Stimulated activated CD4-positive, alpha-beta T cell treated with anti-CD3 and anti-CD28 coated beads, Interleukin-12 subunit alpha, Interleukin-12 subunit beta, amount 100 ng/mL, for 24 hours (primary cell): Measurements from ENCODE around the gene SPPL3.

Experiments used
- DNase-seq, 2 experiments: peaks; one replicate each; pipeline ENCODE4 v3.0.0-alpha.2; 2020; ENCODE audit warnings: low read depth in 2 of 2

SPPL3 gene

GRCh38 chr12:120874547-120875245 is 29.5 kb downstream of the SPPL3 start:
- DNase-seq, result no peak

DNA sequence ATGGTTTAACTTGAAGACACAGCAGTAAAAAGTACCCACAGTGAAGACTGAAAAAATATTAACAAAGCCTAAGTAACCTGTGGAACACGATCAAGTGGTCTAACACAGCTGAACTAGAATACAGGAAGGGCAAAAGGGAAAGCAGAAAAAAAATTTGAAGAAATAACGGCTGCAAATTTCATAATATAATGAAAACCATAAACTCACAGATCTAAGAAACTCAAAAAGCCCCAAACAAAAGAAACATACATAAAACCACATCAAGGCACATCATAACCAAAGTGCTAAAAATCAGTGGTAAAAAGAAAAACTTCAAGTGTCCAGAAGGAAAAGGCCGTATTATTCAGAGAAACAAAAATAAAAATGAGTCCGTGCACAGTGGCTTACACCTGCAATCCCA is 30.9 kb downstream of the SPPL3 start:
- DNase-seq, result no peak

- DNase-seq, result no peak
Observed at GRCh38 chr12:120872487-120872886, 31.7 kb downstream of the SPPL3 start.

GRCh38 chr12:120870415-120870814 is 33.7 kb downstream of the SPPL3 start:
- no peak for DNase-seq

DNA sequence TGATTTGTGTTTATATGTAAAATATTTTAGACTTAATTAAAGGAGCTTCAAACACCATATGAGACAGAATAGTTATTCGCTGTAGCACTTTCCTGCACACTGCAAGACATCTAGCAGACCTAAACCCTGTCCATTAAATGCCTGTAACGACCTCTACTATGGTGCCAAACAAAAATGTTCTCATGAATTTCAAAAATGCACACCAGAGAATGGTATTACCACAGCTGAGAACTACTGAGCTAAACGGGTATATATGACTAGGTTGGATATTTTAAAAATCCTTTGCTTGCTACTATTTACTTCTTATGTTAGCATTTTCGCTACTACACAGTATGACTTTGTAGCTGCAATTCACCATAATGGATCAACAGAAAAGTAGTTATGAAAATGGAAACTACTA is 34.8 kb downstream of the SPPL3 start:
- DNase-seq, result no peak

DNA sequence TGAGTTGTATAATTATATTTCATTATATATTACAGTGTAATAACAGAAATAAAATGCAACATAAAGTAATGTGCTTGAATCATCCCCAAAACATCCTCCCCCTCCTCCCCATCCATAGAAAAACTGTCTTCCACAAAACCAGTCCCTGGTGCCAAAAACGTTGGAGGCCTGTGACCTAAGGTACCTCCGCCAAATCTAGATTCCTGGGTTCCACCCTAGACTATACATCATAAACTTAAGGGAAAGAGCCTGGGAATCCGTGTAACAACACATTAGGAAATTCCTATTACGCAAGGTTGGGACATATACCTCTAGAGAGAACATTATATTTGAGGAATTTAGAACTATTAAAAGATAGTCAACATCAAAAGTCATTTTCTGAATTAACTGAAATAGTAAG is 38.0 kb downstream of the SPPL3 start:
- DNase-seq, result no peak

DNA sequence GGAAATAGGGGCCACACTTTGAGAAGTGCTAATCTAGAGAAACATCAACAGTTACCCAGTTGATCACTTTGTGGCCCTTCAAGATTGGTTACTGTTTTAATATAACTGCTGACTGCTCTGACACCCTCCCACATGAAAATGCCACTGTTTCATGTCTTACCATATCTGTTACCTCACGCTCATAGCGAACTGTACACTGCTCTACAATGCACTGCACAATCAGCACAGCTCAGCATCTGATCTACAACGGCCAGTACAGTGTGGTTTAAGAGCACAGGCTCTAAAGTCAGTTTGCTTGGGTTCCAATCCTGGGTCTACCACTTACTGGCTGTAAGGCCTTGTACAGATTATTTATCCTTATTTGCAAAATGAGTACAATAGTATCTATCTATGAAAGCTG is 39.1 kb downstream of the SPPL3 start:
- no peak for DNase-seq

- DNase-seq, result no peak
Observed at GRCh38 chr12:120862664-120863063, 41.5 kb downstream of the SPPL3 start.

DNA sequence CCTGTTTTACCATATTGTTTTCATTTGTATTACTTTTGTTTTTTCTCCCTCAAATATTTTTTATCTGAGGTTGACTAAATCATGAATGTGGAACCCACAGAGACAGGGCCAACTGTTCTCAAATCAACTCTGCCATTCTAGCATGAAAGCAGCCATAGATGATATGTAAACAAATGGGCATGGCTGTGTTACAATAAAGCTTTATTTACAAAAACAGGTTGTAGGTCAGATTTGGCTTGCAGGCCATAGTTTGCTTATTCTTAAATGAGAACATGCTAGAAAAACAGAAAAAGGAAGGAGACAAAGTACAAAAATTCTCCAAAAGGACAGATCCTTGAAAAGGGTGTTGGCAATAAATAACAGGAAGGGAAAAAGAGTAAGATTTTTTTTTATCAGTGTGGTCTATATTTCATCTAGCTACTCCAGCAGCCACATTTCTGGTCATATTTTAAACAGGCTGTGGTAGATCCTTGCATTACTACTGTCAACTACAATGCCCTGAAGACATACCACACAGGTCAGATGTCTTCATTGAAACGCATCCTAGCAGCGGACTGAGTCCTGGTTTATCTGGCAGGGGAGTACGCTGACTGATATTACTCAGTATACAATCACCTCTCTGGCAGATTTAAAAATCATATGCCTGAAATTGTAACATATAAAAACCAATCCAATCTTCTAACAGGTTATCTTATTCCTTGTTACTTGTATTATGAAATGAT is 42.9 kb downstream of the SPPL3 start:
- no peak for DNase-seq

DNA sequence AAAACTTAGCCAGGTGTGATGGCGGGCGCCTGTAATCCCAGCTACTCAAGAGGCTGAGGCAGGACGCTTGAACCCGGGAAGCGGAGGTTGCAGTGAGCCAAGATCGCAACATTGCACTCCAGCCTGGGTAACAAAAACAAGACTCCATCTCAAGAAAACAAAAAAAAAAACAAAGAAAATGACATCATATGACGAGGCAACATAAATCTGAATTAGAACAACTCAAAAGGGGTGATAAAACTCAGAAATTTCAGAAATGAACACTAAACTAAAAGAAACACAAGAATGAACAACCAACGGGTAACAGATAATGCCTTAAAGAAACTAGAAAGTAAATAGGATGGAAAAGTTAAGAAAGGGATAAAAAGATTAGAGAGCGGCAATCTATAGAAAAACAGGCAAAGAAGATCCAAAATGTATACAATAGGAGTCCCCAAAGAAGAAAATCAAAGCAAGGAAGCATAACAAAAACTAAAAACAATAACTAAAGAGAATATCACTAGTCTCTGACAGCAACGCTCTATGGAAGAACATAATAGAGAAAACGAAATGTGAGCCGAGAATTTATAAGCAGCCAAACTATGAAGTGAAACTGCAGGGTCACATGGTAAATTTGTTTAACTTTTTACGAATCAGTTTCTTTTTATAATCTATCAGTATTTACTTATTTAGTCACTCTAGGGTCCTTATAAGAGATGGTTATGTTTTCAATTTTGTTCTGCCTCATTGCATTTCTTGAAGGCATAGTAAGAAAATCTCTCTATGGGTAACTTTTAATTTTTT is 45.7 kb downstream of the SPPL3 start:
- DNase-seq, result no peak

- DNase-seq, result no peak
Observed at GRCh38 chr12:120856980-120857379, 47.2 kb downstream of the SPPL3 start.

- DNase-seq, result no peak
Observed at GRCh38 chr12:120855823-120856588, 48.2 kb downstream of the SPPL3 start.

DNA sequence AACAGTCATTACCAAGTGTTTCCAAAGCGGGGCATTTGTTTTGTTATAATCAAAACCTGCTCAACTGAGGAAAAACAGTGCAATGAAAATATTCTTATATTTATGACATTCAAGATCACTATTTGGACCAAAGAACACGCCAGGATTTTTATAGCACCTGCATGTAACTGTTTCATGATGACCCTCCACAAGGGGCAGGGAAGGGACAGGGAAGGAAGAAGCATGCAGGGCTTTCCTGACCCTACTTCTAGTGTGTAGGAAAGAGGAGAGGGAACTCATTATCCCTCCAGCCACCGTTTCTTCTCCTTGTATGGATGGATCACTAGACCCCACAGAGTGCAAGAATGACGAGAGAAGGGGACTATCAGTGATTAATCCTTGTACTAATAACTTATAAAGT is 49.4 kb downstream of the SPPL3 start:
- no peak for DNase-seq

GRCh38 chr12:120853188-120853587 is 51.0 kb downstream of the SPPL3 start:
- no peak for DNase-seq

GRCh38 chr12:120851944-120852343 is 52.2 kb downstream of the SPPL3 start:
- no peak for DNase-seq

GRCh38 chr12:120851444-120851843 is 52.7 kb downstream of the SPPL3 start:
- DNase-seq, result no peak

GRCh38 chr12:120849765-120850164 is 54.4 kb downstream of the SPPL3 start:
- no peak for DNase-seq

DNA sequence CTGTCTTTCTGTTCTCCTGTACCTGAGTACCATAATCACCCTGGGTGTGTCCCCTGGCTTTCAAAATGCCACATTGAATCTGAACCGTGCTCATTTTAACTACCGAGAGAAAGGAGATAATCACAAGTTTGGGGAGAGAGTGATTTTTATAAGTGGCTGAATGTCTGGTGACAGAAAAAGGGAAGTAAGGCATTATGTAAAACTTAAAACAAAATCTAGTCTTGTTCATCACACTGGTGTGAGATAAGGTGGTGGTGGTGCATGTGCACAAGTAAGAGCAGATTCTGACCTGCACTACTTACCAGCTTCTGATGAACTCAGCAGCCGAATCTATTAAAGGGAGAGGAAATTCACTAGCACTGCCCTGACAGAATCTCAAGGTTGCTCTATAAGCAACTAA is 56.3 kb downstream of the SPPL3 start:
- DNase-seq, result no peak

GRCh38 chr12:120847392-120847791 is 56.8 kb downstream of the SPPL3 start:
- no peak for DNase-seq

DNA sequence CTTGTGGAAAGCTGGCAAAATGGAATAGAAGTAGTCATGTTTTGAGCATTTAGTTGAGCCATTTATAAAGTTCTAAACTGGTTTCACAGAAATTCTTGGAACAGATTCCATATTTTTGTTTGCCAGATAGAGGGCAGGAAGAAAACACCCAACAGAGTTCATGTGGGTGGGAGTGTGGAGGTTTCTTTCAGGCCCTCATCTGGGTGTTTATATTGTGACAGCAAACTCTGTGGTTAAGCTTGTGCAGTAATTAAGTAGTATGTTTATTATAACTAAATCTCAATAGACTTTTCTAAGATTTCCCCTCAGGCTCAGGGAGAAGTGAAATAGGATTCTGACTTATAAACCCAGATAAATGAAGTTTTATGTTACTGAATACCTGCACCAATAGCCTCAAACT is 57.4 kb downstream of the SPPL3 start:
- no peak for DNase-seq

- DNase-seq, result no peak
Observed at GRCh38 chr12:120845696-120846095, 58.5 kb downstream of the SPPL3 start.
